Fibroblast of upper back skin (primary cell): Measurements from ENCODE around the gene PIGZ.
A peak's percentile ranks its signal among the peaks of the same experiment; 100 is the strongest.

Source experiments
- DNase-seq: peaks from one replicate; pipeline ENCODE4 v3.0.0-alpha.2; 2013

PIGZ gene

DNA sequence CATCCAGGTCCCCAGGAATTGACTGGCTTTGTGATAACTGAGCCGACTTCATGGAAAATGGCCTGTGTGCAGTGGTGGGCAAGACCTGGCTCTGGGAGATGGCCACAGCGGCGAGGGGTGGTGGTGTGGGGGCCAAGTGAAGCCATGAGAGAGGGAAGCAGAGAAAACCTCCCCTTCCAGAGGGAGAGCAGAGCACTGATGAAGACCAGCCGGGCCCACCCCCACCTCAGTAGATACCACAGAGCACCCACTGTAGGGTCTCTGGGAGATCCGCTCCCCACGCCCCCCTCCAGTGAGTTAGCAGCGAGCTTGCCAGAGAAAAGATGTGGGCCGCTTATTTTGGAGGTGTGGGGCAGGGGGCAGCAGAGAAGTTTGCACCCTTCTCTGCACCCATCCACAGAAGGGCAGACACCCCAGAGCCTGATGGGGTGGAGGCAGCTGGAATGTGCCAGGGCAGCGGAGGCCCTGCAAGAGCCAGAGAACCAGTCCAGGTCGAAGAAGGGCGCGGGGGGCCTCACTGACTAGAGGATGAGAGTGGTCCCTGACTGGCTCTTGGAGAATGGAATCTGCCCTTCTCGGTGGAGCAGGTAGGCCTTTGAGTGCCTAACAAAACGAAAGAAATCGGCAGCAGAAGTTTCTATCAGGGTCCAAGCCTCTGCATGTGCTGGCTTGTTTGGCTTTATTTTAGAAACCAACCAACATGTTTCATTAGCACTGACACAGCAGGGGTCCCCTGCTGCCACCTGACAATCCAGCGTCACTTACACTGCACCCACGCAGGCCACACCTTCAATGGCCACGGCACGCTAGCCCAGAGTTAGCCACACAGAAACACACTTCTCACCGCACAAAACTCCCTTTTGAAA, 32.7 kb upstream of the PIGZ start:
- no peak for DNase-seq

DNA sequence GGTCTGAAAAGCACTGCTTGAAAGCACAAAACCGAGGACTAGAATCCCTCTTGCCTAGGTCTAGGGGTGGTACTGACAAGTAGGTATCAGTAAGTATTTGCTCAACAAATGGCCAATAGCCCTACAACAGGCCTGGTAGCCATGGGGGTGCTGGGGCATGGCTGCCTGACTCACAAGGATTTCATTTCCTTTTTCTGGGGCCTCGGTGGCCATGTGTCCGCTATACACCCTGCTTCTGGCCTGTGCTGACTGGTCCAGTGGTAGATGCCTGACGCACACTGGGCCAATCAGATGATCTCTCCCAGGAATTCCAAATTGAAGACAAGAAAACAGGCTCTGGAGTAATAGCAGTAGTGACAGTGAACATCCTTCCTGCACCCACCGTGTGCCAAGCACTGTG, 31.6 kb upstream of the PIGZ start:
- DNase-seq, result no peak

DNA sequence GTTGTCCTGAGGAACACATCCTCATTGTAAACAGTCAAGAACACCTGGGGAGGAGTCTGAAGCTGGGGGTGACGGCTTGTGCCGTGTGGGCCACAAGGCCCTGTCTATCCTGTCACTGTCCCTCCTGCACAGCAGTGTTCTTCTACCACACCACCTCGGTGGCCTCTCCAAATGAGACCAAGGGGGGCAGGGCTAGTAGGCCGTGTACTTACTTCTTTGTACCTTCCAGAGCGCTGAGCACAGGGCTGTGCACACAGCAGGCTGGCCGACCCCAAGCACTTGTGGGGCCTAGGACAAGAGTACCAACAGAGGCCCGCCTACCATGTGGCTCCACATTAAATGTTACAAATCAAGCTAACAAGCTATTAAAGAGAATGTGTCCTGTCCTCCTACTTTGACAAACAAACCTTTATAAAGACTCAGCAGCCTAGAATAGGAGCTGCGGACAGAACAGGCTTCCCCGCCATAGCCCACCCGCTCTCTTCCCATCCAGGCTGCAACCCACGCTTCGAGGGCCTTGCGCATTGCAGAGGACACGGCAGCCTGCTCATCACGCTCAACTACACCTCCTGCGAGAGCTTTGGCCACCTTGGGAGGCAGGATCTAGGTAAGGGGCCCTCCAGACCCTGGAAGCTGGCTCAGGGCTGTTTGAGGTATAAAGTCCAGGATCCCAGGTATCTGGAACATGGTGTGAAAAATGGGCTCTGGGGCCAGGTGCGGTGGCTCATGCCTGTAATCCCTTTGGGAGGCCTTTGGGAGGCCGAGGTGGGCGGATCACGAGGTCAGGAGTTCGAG, 30.5 kb upstream of the PIGZ start:
- DNase-seq, result no peak

DNA sequence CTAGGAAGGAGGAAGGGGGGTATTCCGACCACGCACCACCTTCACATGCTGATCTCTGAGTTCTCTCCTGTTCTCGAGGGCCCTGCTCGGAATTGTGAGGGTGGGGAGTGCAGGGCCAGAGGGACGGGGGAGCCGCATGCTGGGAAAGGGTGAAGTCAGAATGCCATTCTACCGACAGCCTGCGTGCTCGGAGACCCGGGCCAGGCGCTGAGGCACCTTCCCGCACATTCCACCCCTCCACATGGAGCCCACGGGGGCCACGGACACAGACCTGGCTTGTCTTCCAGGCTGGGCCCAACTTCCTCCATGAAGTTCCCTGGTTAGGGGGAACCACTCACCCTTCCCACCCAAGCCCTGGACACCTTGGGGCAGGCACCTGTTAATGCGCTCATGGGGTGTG, 28.7 kb upstream of the PIGZ start:
- DNase-seq, result no peak

DNA sequence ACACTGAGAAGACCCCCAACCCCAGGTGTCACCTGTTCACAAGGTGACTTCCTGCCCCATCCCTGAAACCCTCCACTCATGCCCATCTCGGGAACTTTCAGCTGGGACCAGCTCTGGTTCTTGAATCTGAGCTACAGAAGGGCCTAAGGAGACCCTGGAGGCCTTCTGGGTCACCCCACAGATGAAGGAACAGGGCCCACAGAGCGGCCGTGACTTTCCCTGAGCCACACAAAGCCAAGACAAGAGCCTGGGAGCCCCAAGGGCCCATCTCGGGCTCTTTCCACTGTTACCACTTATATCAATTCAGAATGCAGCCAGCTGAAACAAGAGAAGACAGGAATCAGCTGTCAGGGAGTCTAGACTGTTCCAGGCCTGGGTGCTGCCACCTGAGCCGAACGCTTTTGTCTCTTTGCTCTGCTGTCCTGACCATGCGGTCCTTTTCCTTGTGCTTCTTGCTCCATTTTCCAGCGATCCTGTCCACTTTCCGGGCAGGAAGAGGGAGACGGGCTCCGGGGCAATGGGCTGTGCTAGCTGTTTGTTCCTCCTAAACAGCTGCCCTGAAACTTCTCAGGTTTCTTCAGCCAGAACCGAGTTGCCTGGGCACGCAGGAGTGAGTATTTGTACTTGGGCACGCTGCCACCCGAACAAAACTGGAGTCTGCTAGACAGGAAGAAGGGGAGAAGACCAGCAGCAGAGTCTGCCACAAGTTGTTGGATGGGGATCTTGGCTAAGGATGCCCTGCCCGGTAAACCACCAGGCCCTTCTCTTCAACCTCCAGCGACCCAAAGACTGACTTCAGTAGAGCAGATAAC, 28.0 kb upstream of the PIGZ start:
- no peak for DNase-seq

DNA sequence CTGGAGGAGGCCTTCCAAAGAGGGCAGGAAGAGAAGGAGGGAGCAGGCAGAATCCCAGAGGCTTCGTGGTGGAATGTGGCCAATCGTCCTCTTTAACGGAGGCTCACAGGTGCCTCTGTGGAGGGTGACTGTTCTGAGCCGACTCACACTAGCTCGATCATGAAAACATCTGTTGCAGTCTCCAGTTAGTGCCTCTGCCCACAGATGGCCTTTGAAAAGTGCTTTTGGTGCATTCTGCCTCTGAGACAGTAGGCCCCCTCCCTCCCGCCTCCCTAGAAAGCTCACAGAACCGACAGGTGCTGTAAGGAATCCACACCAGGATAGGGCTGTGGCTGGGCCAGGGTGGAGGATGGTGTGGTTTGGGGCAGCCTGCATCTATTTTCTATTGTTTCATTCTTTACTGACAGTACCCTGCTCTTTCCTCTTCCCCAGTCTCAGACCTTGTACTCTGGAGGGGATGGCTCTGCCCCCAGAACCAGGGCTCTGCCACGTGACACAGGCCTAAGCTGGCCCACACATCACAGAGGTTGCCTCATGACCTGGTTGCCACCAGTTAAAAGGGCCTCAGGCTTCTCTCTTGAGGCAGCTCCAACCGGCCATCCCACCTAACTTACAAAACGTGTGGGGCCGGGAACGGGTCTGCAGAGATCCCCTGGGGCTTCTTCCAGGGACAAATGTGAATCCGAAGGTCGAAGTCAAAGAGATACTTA, 27.2 kb upstream of the PIGZ start:
- no peak for DNase-seq

DNA sequence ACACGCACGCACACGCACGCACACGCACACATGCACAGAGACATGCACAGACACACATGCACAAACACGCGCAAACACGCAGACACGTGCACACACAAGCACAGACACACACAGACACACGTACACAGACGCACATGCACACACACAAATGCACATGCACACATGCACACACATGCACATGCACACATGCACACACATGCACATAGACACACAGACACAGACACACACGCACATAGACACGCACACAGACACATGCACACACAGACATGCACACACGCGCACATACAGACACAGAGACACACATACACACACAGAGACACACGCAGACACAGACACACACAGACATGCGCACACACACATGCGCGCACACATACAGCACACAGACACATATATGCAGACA, 26.4 kb upstream of the PIGZ start:
- DNase-seq, result no peak

DNA sequence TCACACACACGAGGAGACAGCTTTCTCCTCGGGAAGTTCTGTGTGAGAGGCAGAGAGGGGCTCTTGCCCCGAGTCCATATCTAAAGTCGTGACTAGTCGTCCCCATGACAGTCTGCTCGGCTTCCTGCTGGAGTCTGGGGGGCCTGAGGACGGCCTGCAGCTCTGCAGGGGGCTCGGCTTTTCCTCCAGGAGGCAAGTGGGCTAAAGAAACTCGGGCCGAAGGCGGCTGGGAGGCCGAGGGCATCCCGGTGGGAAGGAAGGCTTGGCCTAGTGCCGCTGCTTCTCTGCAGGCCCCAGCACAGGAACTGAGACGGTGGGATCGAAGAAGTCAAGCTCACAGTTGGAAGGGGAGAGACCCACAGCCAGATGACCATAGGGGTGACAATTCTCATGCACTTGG, 25.4 kb upstream of the PIGZ start:
- DNase-seq, result no peak

DNA sequence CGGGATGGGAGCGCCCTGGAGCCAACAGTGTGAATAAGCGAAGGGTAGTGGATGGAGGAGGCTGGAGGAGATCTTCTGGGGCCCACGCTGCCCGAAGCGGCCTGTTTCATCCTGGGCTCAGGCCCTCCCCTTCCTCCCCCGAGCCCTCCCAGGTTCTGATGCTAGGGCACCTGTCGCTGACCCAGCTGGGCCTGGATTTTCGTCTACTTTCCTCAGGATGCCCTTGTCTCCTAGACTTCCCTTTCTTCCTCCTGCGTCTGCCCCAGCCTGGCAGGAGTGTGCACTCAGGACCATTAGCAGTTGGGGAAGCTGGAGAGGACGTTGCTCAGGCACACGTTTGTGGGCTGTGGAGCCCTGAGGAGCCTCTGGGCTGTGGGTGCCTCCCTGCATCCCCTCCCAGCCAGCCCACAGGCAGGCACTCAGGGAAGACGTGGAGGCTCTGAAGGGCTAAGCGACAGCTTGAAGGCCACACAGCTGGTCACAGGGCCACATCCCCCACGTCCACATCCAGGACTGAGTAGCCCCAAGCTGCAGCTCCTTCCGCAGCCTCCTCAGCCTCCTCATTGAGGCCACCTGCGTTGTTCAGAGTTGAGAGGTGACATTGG, 23.9 kb upstream of the PIGZ start:
- no peak for DNase-seq

DNA sequence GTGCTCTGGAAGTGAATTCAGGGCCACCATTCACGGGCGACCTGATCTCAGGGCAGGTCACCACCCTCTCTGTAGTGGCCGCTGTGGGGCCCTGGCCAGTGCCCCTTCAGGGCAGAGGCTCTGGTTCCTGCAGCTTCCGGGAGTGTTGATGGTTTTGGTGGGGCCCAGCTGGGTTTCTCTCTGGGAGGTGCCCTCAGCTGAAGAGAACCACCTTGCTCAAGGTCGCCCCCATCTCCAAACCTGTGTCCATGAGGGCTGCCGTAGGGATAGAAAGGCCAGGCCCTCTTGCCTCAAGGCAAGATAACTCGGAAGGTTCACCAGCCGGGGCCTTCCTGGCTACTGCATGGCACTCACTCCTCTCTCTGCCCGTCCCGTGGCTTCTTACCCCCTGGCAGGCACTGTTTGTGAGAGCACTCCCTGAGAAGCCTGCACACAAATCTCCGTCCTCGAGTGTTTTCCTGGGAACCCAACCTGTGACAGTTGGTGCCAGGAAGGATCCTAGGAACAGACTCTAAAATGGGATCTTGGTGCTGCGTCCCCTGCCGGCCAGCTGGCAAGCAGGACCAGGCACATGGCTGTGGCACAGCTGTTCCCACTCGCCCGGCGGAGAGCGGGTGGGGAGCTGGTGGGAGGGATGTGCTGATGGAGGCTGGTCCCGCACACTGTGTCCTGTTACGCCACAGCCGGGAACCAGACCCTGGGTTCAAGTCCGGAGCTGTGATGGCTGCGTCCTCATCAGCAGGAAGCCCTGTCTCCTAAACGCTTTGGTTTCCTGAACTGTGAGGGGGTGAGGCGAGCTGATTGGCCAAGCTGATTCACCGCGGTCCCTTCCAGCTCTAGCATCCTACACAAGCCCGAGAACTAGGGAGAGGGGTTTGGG, 23.2 kb upstream of the PIGZ start:
- DNase-seq, result no peak

DNA sequence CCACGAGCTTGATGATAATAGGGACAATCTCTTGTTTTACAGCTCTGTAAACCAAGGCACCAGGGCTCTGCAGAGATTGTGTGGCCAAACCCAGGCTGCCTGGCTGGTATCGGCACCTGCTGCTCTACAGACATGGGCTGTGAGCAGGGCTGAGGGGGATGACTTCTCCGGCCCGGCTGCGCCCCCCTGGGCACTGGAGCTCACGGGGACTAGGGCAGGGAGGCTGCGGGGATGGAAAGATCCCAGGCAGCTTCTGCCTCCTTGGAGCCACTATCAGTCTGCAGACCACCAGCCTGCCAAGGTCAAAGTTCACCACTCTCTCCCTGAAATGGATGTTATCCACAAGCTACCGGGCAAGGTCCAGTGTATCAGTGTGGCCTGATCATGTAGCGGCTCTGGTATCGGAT, 22.0 kb upstream of the PIGZ start:
- DNase-seq, result no peak

DNA sequence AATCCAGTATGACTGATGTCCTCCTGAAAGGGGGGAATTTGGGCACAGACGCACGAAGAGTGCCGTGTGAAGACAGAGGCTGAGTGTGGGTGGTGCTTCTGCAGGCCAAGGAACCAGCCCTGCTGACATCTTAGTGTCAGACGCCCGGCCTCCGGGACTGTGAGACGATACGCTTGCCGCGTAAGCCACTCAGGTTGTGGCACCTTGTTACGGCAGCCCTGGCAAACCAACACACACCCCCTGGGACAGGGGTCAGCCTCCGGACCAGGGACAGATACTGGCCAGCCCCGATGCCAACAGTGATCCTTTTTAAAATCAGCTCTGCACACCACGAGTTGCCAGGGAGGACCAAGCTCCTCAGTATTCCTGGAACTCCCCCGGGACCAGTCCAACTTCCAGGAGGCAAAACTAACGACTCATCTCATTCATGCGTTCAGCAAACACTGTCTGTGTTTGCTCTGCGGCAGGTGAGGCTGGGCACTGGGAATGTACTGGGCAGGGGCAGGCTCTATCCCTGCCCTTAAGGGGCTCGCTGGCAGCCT, 21.2 kb upstream of the PIGZ start:
- DNase-seq, result peak; percentile 9

DNA sequence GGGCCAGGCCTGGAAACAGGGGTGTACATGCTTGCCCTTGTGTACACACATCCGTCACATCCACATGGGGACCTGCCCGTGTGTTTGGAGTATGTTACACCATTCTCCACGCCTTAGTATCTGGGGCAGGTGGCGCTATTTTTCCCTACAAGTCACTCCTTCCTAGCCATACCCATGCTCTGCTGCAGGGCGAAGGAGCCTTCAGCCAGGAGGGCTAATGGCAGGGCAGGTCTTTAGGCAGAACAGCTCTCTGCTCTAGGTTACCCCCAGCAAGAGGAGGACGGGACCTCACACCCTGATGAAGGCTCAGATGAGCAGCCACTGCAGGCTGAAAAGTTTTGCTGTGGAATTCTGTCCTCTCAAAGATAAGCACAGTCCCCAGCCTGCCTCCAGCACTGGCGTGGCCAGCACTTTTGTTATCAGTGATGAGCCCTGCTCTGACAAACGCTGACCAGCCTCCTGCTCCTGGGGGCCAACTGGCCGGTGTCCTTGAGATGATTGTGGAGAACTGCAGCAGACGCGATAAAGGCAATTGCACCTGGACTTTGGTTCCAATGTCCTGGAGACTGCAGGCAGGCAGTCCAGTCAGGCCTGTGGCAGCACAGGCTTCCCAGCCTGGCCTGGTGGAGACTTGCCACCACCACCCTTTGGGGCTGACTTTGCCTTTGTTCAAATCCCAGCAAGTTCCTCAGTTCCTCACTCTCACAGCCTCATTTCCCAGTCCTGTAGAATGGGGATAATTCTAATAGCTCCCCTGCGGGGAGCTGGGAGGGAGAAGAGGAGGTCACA, 19.8 kb upstream of the PIGZ start:
- DNase-seq, result no peak

DNA sequence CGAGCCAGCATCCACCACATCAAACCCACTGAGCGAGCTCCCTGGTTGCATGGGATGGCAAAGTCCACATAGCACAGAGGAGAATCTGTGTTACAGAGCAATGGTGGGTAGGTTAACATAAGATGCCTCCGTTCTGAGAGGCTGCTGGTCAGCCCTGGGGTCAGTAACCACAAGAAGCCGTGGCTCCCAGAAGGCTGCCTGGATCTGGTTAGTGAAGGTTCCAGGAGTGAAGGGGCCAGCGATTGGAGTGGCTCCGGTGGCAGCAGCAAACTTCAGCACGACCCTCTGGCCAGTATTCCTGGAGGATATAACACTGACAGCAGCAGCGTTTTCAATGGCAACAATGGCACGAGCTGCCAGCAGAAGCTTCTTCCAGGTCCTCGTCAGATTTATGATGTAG, 18.4 kb upstream of the PIGZ start:
- no peak for DNase-seq

DNA sequence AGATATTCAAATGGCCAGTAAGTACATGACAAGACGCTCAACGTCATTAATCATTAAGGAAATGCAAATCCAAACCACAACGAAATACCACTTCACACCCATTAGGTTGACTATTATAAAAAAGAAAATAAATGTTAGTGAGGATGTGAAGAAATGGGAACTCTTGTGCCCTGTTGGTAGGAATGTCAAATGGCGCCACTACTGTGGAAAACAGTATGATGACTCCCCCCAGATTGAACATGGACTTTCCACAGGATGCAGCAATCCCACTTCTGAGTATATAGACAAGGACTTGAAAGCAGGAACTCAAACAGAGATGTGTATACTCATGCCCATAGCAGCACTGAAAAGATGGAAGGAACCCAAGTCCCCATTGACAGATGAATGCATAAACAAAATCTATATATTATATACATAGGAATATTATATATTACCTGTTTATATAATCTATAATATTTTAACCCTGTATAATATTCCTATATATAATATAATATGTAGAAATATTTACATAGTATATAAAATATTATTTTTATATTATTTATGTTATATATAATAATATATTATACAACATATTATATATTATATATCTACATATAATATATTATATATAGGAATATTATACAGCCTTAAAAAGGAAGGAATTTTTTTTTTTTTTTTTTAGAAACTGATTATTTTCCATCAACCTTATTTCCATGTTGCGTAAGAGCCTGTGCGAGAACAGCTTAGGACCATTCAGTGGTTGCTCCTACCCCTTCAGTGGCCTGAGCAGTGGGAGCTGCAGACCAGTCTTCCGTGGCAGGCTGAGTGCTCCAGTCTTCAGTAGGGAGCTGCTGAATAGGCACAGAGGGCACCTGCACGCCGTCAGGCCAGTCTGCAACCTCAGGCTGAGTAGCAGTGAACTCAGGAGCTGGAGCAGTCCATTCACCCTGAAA, 17.6 kb upstream of the PIGZ start:
- DNase-seq, result no peak

DNA sequence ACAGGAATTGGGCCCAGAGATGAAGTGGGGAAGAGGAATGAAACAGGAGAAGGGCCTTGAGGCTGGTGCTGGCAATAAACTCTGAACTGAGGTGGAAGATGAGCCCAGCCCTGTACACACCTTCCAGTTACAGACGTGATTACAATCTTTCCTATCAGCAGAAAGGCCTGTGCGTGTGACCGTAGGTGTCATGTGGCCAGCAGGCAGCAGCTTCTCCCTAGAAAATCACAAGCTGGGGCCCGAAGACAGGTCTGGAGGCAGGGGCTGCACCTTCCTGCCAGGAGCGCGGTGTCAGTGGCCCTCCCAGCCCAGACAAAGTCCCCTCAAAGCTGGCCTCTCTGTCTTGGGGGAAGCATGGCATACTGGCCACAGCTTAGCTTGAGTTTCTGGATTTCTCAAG, 16.7 kb upstream of the PIGZ start:
- no peak for DNase-seq

DNA sequence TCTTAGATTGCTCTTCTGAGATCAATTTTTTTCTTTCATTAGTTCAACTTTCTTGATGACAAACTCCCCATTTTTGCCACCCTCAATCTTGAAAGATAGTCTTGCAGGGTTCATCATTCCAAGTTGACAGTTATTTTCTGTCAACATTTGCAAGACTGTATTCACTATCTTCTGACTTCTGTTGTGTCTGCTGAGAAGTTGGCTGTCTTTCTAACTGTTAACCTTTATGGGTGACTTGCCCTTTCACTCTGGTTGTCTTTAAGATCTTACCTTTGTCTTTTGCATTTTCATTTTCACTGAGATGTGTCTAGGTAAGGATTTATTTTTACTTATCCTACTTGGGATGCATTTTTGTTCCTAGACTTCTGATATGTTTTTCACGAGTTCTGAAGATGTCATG, 14.6 kb upstream of the PIGZ start:
- DNase-seq, result no peak

DNA sequence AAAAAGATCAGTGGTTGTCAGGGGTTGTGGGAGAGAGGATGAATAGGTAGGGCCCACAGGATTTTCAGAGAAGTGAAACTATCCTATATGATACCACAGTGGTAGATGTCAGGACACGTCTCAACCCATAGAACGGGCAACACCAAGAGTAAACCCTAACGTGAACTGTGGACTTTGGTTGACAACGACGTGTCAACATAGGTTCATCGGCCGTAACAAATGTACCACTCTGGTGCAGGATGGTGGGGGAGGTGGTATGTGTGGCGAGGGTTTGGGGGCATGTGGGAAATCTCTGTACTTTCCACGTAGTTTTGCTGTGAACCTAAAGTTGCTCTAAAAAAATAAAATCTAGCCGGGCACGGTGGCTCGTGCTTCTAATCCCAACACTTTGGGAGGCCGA, 13.0 kb upstream of the PIGZ start:
- DNase-seq, result no peak

DNA sequence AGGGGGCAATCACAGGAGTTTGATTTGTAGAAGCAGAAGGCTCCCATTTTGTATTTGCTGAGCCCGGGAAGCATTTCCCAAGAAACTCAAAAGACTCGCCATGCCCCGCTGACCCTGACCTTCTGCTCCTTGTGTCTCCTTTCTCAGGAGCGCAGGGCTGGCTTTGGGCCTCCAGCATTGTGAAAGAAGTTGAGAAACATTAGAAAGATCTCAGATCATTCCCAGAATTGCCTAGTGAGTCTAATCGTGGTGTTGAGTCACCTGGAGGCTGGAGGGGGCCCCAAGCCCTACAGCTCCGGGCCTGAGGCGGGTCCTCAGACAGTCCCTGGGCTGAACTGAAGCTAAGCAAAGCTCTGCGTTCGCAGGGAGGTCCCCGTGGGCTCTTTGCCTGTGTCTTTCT, 10.9 kb upstream of the PIGZ start:
- DNase-seq, result peak; percentile 58
